GM12891 (cell line): Measurements from ENCODE around the gene FLT1.
A peak's percentile ranks its signal among the peaks of the same experiment; 100 is the strongest.

Experiments used
- DNase-seq: peaks from one replicate; pipeline ENCODE4 v3.0.0; 2011; ENCODE audit warnings: low spot score; ENCODE audit not compliant: insufficient read length
- FAIRE-seq: peaks from 2 replicates; lab custom pipeline; 2011; peaks lifted over from hg19 to GRCh38; lab: Jason Lieb, UNC
- PAX5 ChIP-seq: IDR thresholded peaks from 2 replicates; pipeline ENCODE4 v1.6.1; 2011; ENCODE audit warnings: low read length, moderate library complexity, mild to moderate bottlenecking; ENCODE audit not compliant: insufficient read depth, severe bottlenecking
- POLR2A ChIP-seq: IDR thresholded peaks from 2 replicates; pipeline ENCODE4 v1.6.1; 2011; ENCODE audit warnings: low read depth, low read length, control low read depth
- POLR2AphosphoS5 ChIP-seq: IDR thresholded peaks from 2 replicates; pipeline ENCODE4 v1.6.1; 2011; ENCODE audit warnings: low read depth, low read length, control low read depth
- POU2F2 ChIP-seq: IDR thresholded peaks from 2 replicates; pipeline ENCODE4 v1.6.1; 2011; ENCODE audit warnings: low read depth, mild to moderate bottlenecking, control low read depth, low read length, moderate library complexity
- SPI1 ChIP-seq: IDR thresholded peaks from 2 replicates; pipeline ENCODE4 v1.6.1; 2011; ENCODE audit warnings: low read depth, low read length, control low read depth
- TAF1 ChIP-seq: IDR thresholded peaks from 2 replicates; pipeline ENCODE4 v1.6.1; 2011; ENCODE audit warnings: low read depth, low read length, control low read depth

FLT1 gene

DNA sequence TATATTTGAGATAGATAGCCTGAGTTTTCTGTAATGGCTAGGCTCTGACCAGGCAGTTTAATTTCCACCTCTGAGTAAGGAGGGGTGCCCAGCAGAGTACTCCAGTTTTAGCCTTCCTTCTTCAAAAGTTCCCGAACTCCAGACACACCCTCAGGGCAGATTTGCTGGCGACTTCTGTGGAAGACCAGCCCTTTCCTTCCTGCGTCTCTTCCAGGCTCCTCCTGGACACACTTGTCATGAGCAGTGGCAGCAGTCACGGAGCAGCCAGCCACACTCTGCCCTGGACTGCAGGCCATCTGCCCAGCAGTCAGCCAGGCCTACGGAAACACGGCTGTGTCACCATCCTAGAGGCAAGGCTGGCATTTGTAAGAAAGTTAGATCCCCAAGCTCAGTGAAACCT lies 6.6 kb upstream of the FLT1 start:
- FAIRE-seq, result no peak
- TF ChIP-seq POU2F2, result no peak
- TF ChIP-seq TAF1, result no peak
- no peak for TF ChIP-seq POLR2A
- TF ChIP-seq SPI1, result no peak
- TF ChIP-seq POLR2AphosphoS5, result no peak
- no peak for TF ChIP-seq PAX5
- DNase-seq, result no peak

DNA sequence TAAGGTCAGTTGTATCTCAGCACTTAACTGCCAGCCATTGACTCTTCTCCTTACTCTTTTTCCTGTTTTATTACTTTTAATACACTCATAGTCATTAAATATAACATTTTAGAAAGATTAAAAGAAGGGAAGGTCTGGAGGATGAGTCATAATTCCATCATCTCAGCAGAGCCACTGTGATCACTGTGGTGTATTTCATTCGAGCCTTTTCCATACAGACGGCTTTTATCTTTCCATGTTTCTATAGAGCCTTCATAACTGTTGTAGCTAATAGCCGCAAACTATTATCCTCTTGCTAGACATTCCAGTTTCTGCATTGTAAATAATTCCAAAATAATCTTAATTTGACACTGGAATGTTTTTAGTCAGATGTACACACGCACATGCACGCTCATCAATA lies 4.7 kb upstream of the FLT1 start:
- DNase-seq (no peak), FAIRE-seq (no peak)
- TF ChIP-seq PAX5 (no peak), SPI1 (no peak), TAF1 (no peak), POLR2A (no peak), POLR2AphosphoS5 (no peak), POU2F2 (no peak)

DNA sequence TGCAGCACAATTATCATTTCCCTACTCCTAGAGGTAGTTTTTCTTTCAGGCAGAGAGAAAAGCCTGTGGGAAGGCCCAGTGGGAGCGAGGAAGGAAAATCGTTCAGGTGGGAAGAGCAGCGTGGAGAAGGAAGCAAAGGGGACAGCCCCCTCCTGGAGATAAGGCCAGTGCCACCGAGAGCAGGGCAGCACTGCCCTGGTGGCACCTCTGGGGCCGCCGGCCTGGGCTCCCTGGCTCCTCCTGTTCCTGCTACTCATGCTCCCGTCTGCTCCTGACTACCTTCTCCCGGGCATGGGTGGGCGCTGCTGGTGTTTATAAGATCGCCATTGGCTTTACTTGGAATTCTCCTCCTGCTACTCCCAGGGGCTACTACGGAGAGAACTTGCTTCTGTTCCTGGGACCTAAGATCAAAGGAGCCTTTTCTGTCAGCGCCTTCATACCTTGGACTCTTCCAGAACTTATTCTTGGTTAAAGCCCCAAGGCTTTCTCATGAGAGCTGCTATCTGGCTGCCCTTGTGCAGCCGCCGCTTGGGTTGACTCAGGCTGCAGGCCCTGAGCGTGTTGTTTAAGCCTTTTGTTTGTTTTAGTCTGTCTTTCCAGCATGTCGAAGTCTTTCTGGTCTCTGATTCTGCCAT lies 3.7 kb upstream of the FLT1 start:
- FAIRE-seq (no peak), DNase-seq (no peak)
- TF ChIP-seq PAX5 (no peak), SPI1 (no peak), POLR2A (no peak), POLR2AphosphoS5 (no peak), TAF1 (no peak), POU2F2 (no peak)

DNA sequence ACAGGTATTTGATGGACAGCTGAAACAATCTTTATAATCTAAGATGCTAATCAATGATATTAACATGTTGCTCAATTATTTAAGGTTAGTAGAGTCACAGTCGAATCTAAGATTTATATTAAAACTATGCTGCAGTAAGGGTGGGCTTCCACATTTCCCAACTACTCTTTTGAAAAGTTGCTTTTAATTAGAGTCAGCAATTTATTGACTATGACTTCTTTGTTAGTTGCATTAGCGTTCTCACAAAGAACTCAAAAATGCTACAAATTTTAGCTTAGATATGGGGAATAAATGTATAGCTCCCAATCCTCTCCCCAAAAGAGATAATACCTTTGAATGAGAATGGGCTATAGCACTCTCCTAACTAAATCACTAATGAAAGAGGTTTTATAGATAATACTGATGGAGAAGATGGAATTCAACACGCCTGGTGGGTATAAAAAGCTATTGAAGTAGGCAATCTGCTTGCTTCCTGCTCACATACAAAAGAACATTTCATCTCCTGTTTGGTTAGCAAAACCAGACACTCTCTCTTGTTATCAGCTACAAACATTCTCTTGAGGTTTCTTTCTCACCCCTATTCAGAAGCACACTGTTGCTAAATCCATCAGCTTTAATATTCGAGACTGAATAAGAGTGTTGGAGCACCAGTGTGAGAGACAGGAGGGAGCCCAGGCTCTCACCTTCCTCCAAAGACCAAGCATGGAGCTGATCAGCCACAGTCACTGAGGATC lies 2.4 kb upstream of the FLT1 start:
- TF ChIP-seq TAF1 (no peak), SPI1 (no peak), POU2F2 (no peak), PAX5 (no peak), POLR2AphosphoS5 (no peak), POLR2A (no peak)
- DNase-seq (no peak), FAIRE-seq (no peak)

DNA sequence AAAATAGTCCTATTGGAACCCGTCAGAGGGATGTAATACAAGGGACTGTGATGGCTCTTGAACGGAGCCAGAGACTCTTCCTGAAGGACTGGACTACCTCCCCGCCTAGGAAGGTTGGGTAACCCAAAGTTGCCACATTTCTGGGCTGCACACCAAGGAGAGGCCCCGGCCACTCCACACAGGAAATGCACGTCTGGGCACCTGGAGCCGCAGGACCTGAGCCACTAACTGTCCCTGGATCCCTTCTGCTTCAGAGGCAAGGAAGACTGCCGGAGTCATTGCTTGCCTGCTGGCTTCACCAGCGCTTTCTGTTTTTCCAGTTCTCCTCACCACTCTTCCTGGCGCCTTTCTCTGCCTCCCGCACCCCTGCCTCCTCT lies 1.2 kb upstream of the FLT1 start:
- DNase-seq (no peak), FAIRE-seq (no peak)
- TF ChIP-seq POU2F2, result no peak
- TF ChIP-seq SPI1, result no peak
- no peak for TF ChIP-seq POLR2A
- no peak for TF ChIP-seq POLR2AphosphoS5
- TF ChIP-seq TAF1, result no peak
- TF ChIP-seq PAX5, result no peak

DNA sequence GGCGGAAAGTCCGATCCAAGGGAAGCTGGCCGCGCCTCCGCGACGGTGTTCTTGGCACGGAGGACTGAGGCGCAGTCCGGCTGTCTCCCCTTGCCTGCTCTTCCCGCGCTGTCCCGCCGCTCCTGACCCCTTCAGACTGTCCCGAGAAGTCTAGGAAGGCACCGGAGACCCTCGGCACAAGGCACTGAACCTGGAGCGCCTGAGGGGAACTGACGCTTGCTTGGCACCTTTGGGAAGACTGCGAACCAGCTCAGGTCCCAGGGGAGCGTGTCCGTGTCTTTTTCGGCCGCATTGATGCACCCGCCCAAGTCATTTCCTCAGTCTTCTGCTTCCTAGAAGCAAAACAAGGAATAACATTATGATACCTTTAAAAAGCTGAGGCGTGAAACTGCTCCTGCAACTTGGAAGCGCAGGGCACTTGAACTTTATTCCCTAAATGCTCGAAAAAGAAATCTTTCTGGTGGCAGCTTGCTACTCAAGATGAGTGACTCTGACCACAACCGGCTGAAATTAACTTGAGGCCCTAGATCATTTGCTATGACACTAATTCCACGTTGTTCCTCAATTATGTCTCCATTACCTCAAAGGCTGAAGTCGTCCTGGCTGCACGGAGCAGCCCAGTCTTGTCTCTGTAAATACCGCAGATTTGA lies 735 bp upstream of the FLT1 start:
- DNase-seq, result peak; percentile 25
- peak; percentile 56 for FAIRE-seq
- no peak for TF ChIP-seq POU2F2

DNA sequence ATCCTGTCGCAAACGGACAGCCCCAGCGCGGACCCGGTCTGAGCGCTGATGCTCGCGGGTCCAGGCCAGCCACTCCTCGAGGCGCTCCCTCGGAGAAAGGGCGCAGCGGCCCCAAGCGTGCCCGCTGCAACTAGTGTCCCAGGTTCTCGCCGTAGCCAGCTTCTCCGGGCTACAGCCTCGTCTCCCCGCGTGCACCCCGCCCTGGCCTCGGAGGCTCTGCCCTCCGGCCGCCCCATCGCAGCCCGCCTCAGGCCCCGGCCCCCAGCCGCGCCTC lies 487 bp downstream of the FLT1 start:
- DNase-seq (peak; percentile 32), FAIRE-seq (no peak)
- TF ChIP-seq SPI1 (no peak), POLR2A (no peak), POU2F2 (no peak), PAX5 (no peak), TAF1 (no peak), POLR2AphosphoS5 (no peak)

DNA sequence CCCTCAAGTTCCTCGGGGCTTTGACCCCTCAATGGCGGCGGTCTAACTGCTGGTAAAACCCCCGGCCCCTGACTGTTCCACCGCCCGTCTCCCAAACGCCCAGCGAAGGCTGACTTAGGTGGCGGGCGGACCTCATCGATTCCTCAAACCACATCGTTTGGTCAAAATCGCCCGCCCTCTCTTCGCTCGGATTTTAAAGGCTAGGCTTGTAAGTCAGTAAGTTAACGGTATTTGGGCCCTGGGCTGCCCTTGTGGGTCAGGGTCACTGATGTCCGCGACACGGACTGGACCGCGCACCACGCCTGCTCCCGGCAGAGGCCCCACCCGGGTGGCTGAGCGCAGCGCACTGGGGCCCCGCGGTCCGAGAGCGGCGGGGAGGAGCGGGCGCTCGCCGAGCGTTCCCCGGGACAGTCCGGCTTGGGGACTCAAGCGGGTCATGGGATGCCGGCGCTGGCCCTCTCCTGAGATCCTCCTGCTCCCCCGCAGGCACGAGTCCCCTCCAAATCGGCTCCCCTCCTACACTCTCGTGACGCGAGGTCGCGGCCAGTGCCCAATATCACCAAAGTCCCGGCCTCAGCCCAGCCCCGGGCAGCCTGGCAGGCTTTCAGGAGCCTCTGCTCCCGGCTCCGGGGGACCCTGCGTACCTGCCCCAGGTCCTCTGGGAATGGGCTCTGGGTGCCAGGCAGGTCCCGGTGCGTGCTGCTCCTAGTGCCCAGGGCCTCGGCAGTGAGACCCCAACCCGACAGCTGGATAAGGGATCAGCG lies 1.0 kb downstream of the FLT1 start:
- DNase-seq (no peak), FAIRE-seq (no peak)
- TF ChIP-seq POLR2A, result no peak
- TF ChIP-seq POLR2AphosphoS5, result no peak
- no peak for TF ChIP-seq PAX5
- no peak for TF ChIP-seq SPI1
- no peak for TF ChIP-seq TAF1
- no peak for TF ChIP-seq POU2F2
